ENCODE data around the gene MST1R.
A peak's percentile ranks its signal among the peaks of the same experiment; 100 is the strongest.

The MST1R gene

GRCh38 chr3:49839193-49839809, 64.4 kb downstream of the MST1R start:
- DNase-seq (ENCODE audit: low spot score) = peak; percentile 85

Measured in CD4-positive, alpha-beta T cell treated with Interleukin-15 for 4 hours (primary cell).